Panc1 (cell line): ENCODE results near the gene ITPKC.

Experiments
- POLR2AphosphoS5 ChIP-seq: IDR thresholded peaks from 2 replicates; pipeline ENCODE4 v1.6.1; 2012; ENCODE audit warnings: mild to moderate bottlenecking, low read depth, low read length, moderate library complexity
- REST ChIP-seq, 2 experiments: IDR thresholded peaks; 2 replicates each; pipeline ENCODE4 v1.6.1; 2011 to 2012; ENCODE audit warnings: low read depth in 2 of 2, control low read depth in 1 of 2, low read length in 1 of 2, mild to moderate bottlenecking in 1 of 2, moderate library complexity in 1 of 2; ENCODE audit not compliant: insufficient read depth in 1 of 2
- TF ChIP-seq, protein P1 (sequence below): fragments of 450-650 bp; IDR thresholded peaks from 2 replicates; pipeline ENCODE4 v1.5.1; 2017; ENCODE audit warnings: mild to moderate bottlenecking

- TF ChIP-seq, protein P1, sequence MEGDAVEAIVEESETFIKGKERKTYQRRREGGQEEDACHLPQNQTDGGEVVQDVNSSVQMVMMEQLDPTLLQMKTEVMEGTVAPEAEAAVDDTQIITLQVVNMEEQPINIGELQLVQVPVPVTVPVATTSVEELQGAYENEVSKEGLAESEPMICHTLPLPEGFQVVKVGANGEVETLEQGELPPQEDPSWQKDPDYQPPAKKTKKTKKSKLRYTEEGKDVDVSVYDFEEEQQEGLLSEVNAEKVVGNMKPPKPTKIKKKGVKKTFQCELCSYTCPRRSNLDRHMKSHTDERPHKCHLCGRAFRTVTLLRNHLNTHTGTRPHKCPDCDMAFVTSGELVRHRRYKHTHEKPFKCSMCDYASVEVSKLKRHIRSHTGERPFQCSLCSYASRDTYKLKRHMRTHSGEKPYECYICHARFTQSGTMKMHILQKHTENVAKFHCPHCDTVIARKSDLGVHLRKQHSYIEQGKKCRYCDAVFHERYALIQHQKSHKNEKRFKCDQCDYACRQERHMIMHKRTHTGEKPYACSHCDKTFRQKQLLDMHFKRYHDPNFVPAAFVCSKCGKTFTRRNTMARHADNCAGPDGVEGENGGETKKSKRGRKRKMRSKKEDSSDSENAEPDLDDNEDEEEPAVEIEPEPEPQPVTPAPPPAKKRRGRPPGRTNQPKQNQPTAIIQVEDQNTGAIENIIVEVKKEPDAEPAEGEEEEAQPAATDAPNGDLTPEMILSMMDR = no peak
- no peak for TF ChIP-seq POLR2AphosphoS5
- TF ChIP-seq REST (IDR thresholded peaks at IDR 0.05; ENCODE audit: insufficient read depth in 1 of 2, low read depth in 2 of 2, low read length in 1 of 2) = no peak
These were observed 20.3 kb downstream of the ITPKC start for GRCh38 chr19:40737102-40737644.
